Jurkat, Clone E6-1 (cell line): ENCODE measurements around the gene LARP1B.
"Not testable (repeated sequence)": the region's sequence is repeated elsewhere in the genome, so short reads cannot be mapped to it uniquely, and the experiment has no call there.

ENCODE experiments used
- DNase-seq: peaks from one replicate; pipeline ENCODE4 v3.0.0-alpha.2; 2011; ENCODE audit warnings: low read depth, low spot score
- H3K4me3 ChIP-seq: 2 replicates; pipeline ENCODE4 v1.5.1; 2011; ENCODE audit warnings: mild to moderate bottlenecking, low read length, control low read depth, moderate library complexity

LARP1B gene

GRCh38 chr4:128186623-128187022 lies 125.5 kb downstream of the LARP1B start:
- H3K4me3 ChIP-seq, result no peak overlapping the region
- no peak for DNase-seq

GRCh38 chr4:128191115-128191781 lies 130.1 kb downstream of the LARP1B start:
- H3K4me3 ChIP-seq, result no peak overlapping the region
- DNase-seq, result peak; percentile 58

GRCh38 chr4:128220286-128221235 lies 159.4 kb downstream of the LARP1B start:
- peak; percentile 22 for DNase-seq
- H3K4me3 ChIP-seq, result no peak overlapping the region

GRCh38 chr4:128221586-128221985 lies 160.5 kb downstream of the LARP1B start:
- no peak overlapping the region for H3K4me3 ChIP-seq
- DNase-seq, result no peak

GRCh38 chr4:128225148-128225547 lies 164.0 kb downstream of the LARP1B start:
- DNase-seq, result no peak
- H3K4me3 ChIP-seq, result no peak overlapping the region

GRCh38 chr4:128227991-128228571 lies 167.0 kb downstream of the LARP1B start:
- no peak overlapping the region for H3K4me3 ChIP-seq
- no peak for DNase-seq

- no peak for DNase-seq
Measured at GRCh38 chr4:128228845-128229795, 168.0 kb downstream of the LARP1B start.

GRCh38 chr4:128232719-128233118 lies 171.6 kb downstream of the LARP1B start:
- no peak overlapping the region for H3K4me3 ChIP-seq
- DNase-seq, result no peak

More at GRCh38 chr4:128228845-128229795, 168.0 kb downstream of the LARP1B start:
- H3K4me3 ChIP-seq, result no peak overlapping the region

GRCh38 chr4:128234836-128235235 lies 173.7 kb downstream of the LARP1B start:
- no peak overlapping the region for H3K4me3 ChIP-seq
- no peak for DNase-seq

- no peak for DNase-seq
- H3K4me3 ChIP-seq, result no peak overlapping the region
Measured at GRCh38 chr4:128241019-128241418, 179.9 kb downstream of the LARP1B start.

GRCh38 chr4:128241425-128241913 lies 180.4 kb downstream of the LARP1B start:
- DNase-seq, result no peak
- H3K4me3 ChIP-seq, result no peak overlapping the region

GRCh38 chr4:128241981-128242380 lies 180.9 kb downstream of the LARP1B start:
- DNase-seq, result no peak
- no peak overlapping the region for H3K4me3 ChIP-seq

- no peak overlapping the region for H3K4me3 ChIP-seq
- no peak for DNase-seq
Measured at GRCh38 chr4:128242601-128243000, 181.5 kb downstream of the LARP1B start.

GRCh38 chr4:128244379-128244778 lies 183.3 kb downstream of the LARP1B start:
- no peak for DNase-seq
- no peak overlapping the region for H3K4me3 ChIP-seq

- DNase-seq, H3K4me3 ChIP-seq: not testable (repeated sequence)
Measured at GRCh38 chr4:128245391-128245790, 184.3 kb downstream of the LARP1B start.

GRCh38 chr4:128247906-128248305 lies 186.8 kb downstream of the LARP1B start:
- no peak for DNase-seq
- H3K4me3 ChIP-seq, result no peak overlapping the region

- peak; percentile 2 for DNase-seq
- H3K4me3 ChIP-seq, result no peak overlapping the region
Measured at GRCh38 chr4:128249787-128250668, 188.9 kb downstream of the LARP1B start.

GRCh38 chr4:128255906-128256305 lies 194.8 kb downstream of the LARP1B start:
- DNase-seq, result no peak
- H3K4me3 ChIP-seq, result no peak overlapping the region
